ENCODE data around the gene DDX25.

DDX25 gene

GRCh38 chr11:125950696-125951651 is 46.7 kb downstream of the DDX25 start:
- no peak for DNase-seq (ENCODE audit: low read depth in 2 of 2)

GRCh38 chr11:125951731-125952130 is 47.4 kb downstream of the DDX25 start:
- no peak for DNase-seq (ENCODE audit: low read depth in 2 of 2)

- DNase-seq (ENCODE audit: low read depth in 2 of 2) = no peak
Observed at GRCh38 chr11:125952559-125952958, 48.3 kb downstream of the DDX25 start.

GRCh38 chr11:125952973-125953372 is 48.7 kb downstream of the DDX25 start:
- no peak for DNase-seq (ENCODE audit: low read depth in 2 of 2)

GRCh38 chr11:125953401-125953935 is 49.2 kb downstream of the DDX25 start:
- DNase-seq (ENCODE audit: low read depth in 2 of 2) = no peak

- no peak for DNase-seq (ENCODE audit: low read depth in 2 of 2)
Observed at GRCh38 chr11:125954123-125954944, 50.0 kb downstream of the DDX25 start.

- no peak for DNase-seq (ENCODE audit: low read depth in 2 of 2)
Observed at GRCh38 chr11:125954945-125955640, 50.8 kb downstream of the DDX25 start.

GRCh38 chr11:125955856-125956255 is 51.5 kb downstream of the DDX25 start:
- no peak for DNase-seq (ENCODE audit: low read depth in 2 of 2)

GRCh38 chr11:125956391-125957134 is 52.3 kb downstream of the DDX25 start:
- no peak for DNase-seq (ENCODE audit: low read depth in 2 of 2)

- DNase-seq (ENCODE audit: low read depth in 2 of 2) = no peak
Observed at GRCh38 chr11:125957618-125958332, 53.5 kb downstream of the DDX25 start.

GRCh38 chr11:125958872-125959400 is 54.6 kb downstream of the DDX25 start:
- DNase-seq (ENCODE audit: low read depth in 2 of 2) = no peak

- no peak for DNase-seq (ENCODE audit: low read depth in 2 of 2)
Observed at GRCh38 chr11:125959511-125959910, 55.2 kb downstream of the DDX25 start.

- no peak for DNase-seq (ENCODE audit: low read depth in 2 of 2)
Observed at GRCh38 chr11:125959931-125960330, 55.6 kb downstream of the DDX25 start.

GRCh38 chr11:125960771-125961170 is 56.5 kb downstream of the DDX25 start:
- DNase-seq (ENCODE audit: low read depth in 2 of 2) = no peak

- DNase-seq (ENCODE audit: low read depth in 2 of 2) = no peak
Observed at GRCh38 chr11:125967515-125967914, 63.2 kb downstream of the DDX25 start.

- DNase-seq (ENCODE audit: low read depth in 2 of 2) = no peak
Observed at GRCh38 chr11:125968354-125968753, 64.0 kb downstream of the DDX25 start.

GRCh38 chr11:125971618-125972017 is 67.3 kb downstream of the DDX25 start:
- no peak for DNase-seq (ENCODE audit: low read depth in 2 of 2)

GRCh38 chr11:125974284-125974683 is 70.0 kb downstream of the DDX25 start:
- DNase-seq (ENCODE audit: low read depth in 2 of 2) = no peak

GRCh38 chr11:125975634-125976033 is 71.3 kb downstream of the DDX25 start:
- no peak for DNase-seq (ENCODE audit: low read depth in 2 of 2)

GRCh38 chr11:125976156-125976555 is 71.8 kb downstream of the DDX25 start:
- no peak for DNase-seq (ENCODE audit: low read depth in 2 of 2)

Data from stimulated activated CD4-positive, alpha-beta T cell treated with anti-CD3 and anti-CD28 coated beads, Interleukin-15, amount 100 ng/mL, for 48 hours (primary cell).